Activated CD4-positive, alpha-beta T cell treated with anti-CD3 and anti-CD28 coated beads, Interleukin-2, amount 10 ng/mL, durations not matched to agents 24 days and 14 days (primary cell): ENCODE results near the gene EPHA8. TPM values are rescaled to one million over a fixed set of nuclear protein-coding genes. Genes with fewer than 3 reads are reported as not detected.

Experiments
- DNase-seq: peaks from one replicate; pipeline ENCODE4 v3.0.0; 2022
- H3K27ac Mint-ChIP-seq: one replicate; pipeline ENCODE4 v1.8.0; 2022; ENCODE audit warnings: mild to moderate bottlenecking, mixed read lengths
- H3K27me3 Mint-ChIP-seq: one replicate; pipeline ENCODE4 v1.8.0; 2022; ENCODE audit warnings: mixed read lengths
- H3K36me3 Mint-ChIP-seq: one replicate; pipeline ENCODE4 v1.8.0; 2022; ENCODE audit warnings: low read depth, mild to moderate bottlenecking, mixed read lengths
- H3K4me1 Mint-ChIP-seq: one replicate; pipeline ENCODE4 v1.8.0; 2021; ENCODE audit warnings: mixed read lengths
- H3K4me3 Mint-ChIP-seq: one replicate; pipeline ENCODE4 v1.8.0; 2022; ENCODE audit warnings: mild to moderate bottlenecking, moderate library complexity, mixed read lengths
- H3K9me3 Mint-ChIP-seq: one replicate; pipeline ENCODE4 v1.8.0; 2021; ENCODE audit warnings: mixed read lengths
- intact Hi-C: fragments of 100-400 bp; cut with micrococcal nuclease; formaldehyde crosslinking; loops from one replicate; pipeline ENCODE4 v1.15.1; 2023
- total RNA-seq: library from RNA; stranded (reverse); gene quantifications from 2 replicates; pipeline ENCODE4 v1.2.3, GENCODE V29; 2022

Gene EPHA8
- total RNA-seq, 1 donor from 2014 or later = not detected

- Mint-ChIP-seq H3K27ac (no peak overlapping the region), H3K4me1 (no peaks in the 10 kb centered on the region), H3K27me3 (peaks cover 6% of the 10 kb centered on the region), H3K4me3 (no peak overlapping the region), H3K36me3 (no peaks in the 10 kb centered on the region), H3K9me3 (no peaks in the 10 kb centered on the region)
- intact Hi-C loops = no loop called here
- no peak for DNase-seq
These were observed 72.1 kb downstream of the EPHA8 start for GRCh38 chr1:22635436-22635835.

DNA sequence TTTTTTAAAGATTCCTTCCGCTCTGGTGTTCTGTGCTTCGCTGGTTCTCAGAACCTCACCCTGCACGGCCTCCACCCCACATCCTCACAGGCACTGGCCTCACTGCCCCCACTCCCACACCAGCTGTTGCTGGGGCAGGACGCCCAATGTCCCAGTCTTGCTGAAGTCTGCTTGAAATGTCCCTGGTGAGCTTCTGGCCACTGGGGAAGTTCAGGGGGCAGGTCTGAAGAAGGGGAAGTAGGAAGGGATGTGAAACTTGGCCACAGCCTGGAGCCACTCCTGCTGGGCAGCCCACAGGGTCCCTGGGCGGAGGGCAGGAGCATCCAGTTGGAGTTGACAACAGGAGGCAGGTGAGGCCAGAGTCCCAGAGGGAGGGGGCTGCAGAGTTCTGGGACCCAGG lies 73.1 kb downstream of the EPHA8 start, which contains the start of gene C1QA:
C1QA (plus strand) TSS at position 276 of the 400 bp plus-strand sequence. CDS start 989 bp downstream, outside the sequence.
- DNase-seq = no peak
- Mint-ChIP-seq H3K36me3 (no peaks in the 10 kb centered on the region), H3K27me3 (peaks cover 6% of the 10 kb centered on the region), H3K4me3 (no peak within 1 kb of the TSS), H3K9me3 (no peaks in the 10 kb centered on the region), H3K27ac (no peak within 1 kb of the TSS), H3K4me1 (no peaks in the 10 kb centered on the region)
- intact Hi-C loops = no loop called here

GRCh38 chr1:22636927-22637326 lies 73.6 kb downstream of the EPHA8 start:
- H3K27ac Mint-ChIP-seq = no peak overlapping the region
- no peaks in the 10 kb centered on the region for H3K36me3 Mint-ChIP-seq
- H3K9me3 Mint-ChIP-seq = no peaks in the 10 kb centered on the region
- H3K4me3 Mint-ChIP-seq = no peak overlapping the region
- no peaks in the 10 kb centered on the region for H3K4me1 Mint-ChIP-seq
- H3K27me3 Mint-ChIP-seq = peaks cover 3% of the 10 kb centered on the region
- intact Hi-C loops = no loop called here
- DNase-seq = no peak

DNA sequence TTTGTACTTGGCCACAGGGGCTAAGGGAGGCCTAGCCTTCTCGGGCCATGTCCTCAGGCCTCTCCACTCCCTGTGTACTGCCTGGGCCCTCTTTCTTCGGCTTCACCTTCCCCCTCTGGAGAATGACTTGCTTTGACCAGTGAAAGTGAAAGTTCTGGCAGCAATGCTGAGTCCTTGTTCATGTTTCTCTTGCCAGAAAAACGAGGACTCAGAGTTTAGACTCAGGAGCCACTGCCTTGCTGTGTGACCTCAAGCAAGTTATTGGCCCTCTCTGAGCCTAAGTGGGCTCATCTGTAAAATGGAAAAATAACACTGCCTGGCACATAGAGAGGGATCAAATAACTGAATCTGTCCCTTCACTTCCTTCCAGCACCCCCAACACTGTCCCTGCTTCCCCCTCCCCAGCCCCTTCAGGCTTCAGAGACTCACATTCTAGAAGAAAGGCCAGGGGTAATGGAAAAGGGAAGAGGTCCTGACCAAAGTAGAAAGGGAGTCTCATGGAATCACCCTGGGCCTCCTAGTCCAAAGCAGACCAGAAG lies 74.7 kb downstream of the EPHA8 start:
- H3K9me3 Mint-ChIP-seq = no peaks in the 10 kb centered on the region

DNA sequence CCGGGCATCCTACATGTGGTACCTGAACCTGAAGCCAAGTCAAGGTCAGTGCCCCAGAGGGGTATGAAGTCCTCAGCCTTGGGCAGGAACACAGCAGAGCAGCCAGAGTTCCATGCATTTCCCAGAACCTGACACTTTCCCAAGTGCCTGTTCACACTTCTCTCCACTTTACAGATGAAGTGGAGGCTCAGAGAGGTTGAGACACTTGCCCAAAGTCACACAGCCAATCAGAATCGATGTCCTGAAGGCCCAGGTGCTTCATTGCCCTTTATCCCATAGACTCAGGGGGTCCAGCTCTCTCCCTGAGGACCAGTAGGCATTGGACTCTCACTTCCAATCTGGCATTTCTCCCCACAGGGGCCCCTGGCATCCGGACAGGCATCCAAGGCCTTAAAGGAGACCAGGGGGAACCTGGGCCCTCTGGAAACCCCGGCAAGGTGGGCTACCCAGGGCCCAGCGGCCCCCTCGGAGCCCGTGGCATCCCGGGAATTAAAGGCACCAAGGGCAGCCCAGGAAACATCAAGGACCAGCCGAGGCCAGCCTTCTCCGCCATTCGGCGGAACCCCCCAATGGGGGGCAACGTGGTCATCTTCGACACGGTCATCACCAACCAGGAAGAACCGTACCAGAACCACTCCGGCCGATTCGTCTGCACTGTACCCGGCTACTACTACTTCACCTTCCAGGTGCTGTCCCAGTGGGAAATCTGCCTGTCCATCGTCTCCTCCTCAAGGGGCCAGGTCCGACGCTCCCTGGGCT lies 75.4 kb downstream of the EPHA8 start:
- Mint-ChIP-seq H3K27ac (no peak overlapping the region), H3K9me3 (no peaks in the 10 kb centered on the region), H3K27me3 (peaks cover under 1% of the 10 kb centered on the region), H3K4me3 (no peak overlapping the region), H3K36me3 (no peaks in the 10 kb centered on the region), H3K4me1 (no peaks in the 10 kb centered on the region)
- no peak for DNase-seq
- intact Hi-C loops = no loop called here

More for the DNA sequence above, 74.7 kb downstream of the EPHA8 start:
- intact Hi-C loops = no loop called here
- Mint-ChIP-seq H3K27ac (no peak overlapping the region), H3K4me1 (no peaks in the 10 kb centered on the region), H3K36me3 (no peaks in the 10 kb centered on the region), H3K4me3 (no peak overlapping the region), H3K27me3 (peaks cover 3% of the 10 kb centered on the region)
- DNase-seq = no peak

DNA sequence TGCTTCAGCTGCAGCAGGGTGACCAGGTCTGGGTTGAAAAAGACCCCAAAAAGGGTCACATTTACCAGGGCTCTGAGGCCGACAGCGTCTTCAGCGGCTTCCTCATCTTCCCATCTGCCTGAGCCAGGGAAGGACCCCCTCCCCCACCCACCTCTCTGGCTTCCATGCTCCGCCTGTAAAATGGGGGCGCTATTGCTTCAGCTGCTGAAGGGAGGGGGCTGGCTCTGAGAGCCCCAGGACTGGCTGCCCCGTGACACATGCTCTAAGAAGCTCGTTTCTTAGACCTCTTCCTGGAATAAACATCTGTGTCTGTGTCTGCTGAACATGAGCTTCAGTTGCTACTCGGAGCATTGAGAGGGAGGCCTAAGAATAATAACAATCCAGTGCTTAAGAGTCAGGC lies 76.0 kb downstream of the EPHA8 start:
- H3K4me1 Mint-ChIP-seq = no peaks in the 10 kb centered on the region
- H3K4me3 Mint-ChIP-seq = no peak overlapping the region
- no peaks in the 10 kb centered on the region for H3K36me3 Mint-ChIP-seq
- H3K27me3 Mint-ChIP-seq = no peaks in the 10 kb centered on the region
- H3K27ac Mint-ChIP-seq = no peak overlapping the region
- intact Hi-C loops = no loop called here
- no peak for DNase-seq
- no peaks in the 10 kb centered on the region for H3K9me3 Mint-ChIP-seq

DNA sequence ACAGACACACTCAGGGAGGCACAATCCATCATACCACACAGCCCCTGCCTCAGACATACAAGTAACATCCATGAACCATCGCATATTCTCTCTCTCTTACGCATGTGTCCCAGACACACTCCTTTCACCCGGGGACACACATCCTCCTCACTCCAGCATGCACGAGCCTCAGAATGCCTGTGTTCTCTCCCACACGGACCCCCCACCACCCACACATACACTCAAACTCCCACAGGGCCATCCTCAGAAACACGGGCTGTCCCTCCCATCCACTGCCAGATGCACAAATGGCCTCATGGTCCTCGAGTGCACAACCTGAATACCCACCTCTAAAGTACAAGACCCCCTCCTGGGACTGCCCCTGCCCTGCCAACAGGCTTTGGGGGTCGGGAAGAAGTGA lies 78.0 kb downstream of the EPHA8 start:
- no peak overlapping the region for H3K27ac Mint-ChIP-seq
- intact Hi-C loops = loop anchor here (5.0 kb wide), 1 partner anchor 509 kb away; no protein-coding TSS in a partner anchor
- no peak overlapping the region for H3K4me3 Mint-ChIP-seq
- no peaks in the 10 kb centered on the region for H3K27me3 Mint-ChIP-seq
- H3K4me1 Mint-ChIP-seq = no peaks in the 10 kb centered on the region
- no peaks in the 10 kb centered on the region for H3K36me3 Mint-ChIP-seq
- no peak for DNase-seq
- no peaks in the 10 kb centered on the region for H3K9me3 Mint-ChIP-seq

- no peak overlapping the region for H3K27ac Mint-ChIP-seq
- DNase-seq = peak; percentile 90
- H3K4me3 Mint-ChIP-seq = no peak overlapping the region
- H3K9me3 Mint-ChIP-seq = no peaks in the 10 kb centered on the region
- intact Hi-C loops = loop anchor here (1.0 to 5.0 kb wide), 2 partner anchors 222 to 510 kb away; no protein-coding TSS in a partner anchor
- H3K27me3 Mint-ChIP-seq = no peaks in the 10 kb centered on the region
- no peaks in the 10 kb centered on the region for H3K36me3 Mint-ChIP-seq
- H3K4me1 Mint-ChIP-seq = no peaks in the 10 kb centered on the region
These were observed 78.8 kb downstream of the EPHA8 start for GRCh38 chr1:22641906-22642636.

DNA sequence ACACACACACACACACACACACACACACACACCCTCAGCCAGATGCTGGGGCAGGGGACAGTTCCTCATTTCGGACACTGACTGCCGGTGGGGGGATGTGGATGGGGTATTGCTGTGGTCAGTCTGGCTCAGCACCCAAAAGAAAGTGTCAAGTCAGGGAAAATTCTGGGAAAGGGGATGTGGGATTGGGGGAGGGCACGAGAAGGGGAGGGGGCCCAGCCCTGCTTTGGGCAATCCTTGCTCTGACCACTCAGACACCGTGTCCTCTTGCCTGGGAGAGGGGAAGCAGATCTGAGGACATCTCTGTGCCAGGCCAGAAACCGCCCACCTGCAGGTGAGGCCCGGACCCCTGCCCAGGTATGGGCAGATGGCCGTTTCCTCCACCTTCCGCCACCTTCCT lies 80.1 kb downstream of the EPHA8 start, which contains the start of gene C1QC:
C1QC (plus strand) TSS at position 253 of the 400 bp plus-strand sequence. CDS start 391 bp downstream, outside the sequence.
- Mint-ChIP-seq H3K4me3 (no peak within 1 kb of the TSS), H3K27me3 (no peaks in the 10 kb centered on the region), H3K9me3 (no peaks in the 10 kb centered on the region), H3K4me1 (no peaks in the 10 kb centered on the region), H3K36me3 (no peaks in the 10 kb centered on the region), H3K27ac (no peak within 1 kb of the TSS)
- no peak for DNase-seq
- intact Hi-C loops = loop anchor here (5.0 kb wide), 1 partner anchor 511 kb away; no protein-coding TSS in a partner anchor

DNA sequence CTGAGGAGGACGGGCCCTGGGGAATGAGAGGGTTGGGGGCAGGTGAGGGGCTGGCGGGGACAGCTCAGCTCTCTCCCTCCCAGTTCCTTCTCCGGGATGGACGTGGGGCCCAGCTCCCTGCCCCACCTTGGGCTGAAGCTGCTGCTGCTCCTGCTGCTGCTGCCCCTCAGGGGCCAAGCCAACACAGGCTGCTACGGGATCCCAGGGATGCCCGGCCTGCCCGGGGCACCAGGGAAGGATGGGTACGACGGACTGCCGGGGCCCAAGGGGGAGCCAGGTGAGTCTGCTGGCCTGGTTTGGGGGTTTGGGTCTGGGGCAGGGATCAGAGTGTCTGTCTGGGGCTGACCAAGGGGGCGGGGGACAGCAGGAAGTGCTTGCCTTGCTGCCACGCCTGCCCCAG lies 80.6 kb downstream of the EPHA8 start:
- DNase-seq = no peak
- H3K4me1 Mint-ChIP-seq = no peaks in the 10 kb centered on the region
- H3K36me3 Mint-ChIP-seq = no peaks in the 10 kb centered on the region
- no peaks in the 10 kb centered on the region for H3K27me3 Mint-ChIP-seq
- no peak overlapping the region for H3K27ac Mint-ChIP-seq
- no peaks in the 10 kb centered on the region for H3K9me3 Mint-ChIP-seq
- no peak overlapping the region for H3K4me3 Mint-ChIP-seq
- intact Hi-C loops = loop anchor here (5.0 kb wide), 1 partner anchor 512 kb away; no protein-coding TSS in a partner anchor

GRCh38 chr1:22645931-22646330 lies 82.6 kb downstream of the EPHA8 start:
- intact Hi-C loops = no loop called here
- H3K4me3 Mint-ChIP-seq = no peak overlapping the region
- H3K27me3 Mint-ChIP-seq = no peaks in the 10 kb centered on the region
- H3K36me3 Mint-ChIP-seq = no peaks in the 10 kb centered on the region
- no peak for DNase-seq
- no peaks in the 10 kb centered on the region for H3K4me1 Mint-ChIP-seq
- H3K9me3 Mint-ChIP-seq = no peaks in the 10 kb centered on the region
- no peak overlapping the region for H3K27ac Mint-ChIP-seq

GRCh38 chr1:22646384-22646783 lies 83.1 kb downstream of the EPHA8 start:
- Mint-ChIP-seq H3K4me3 (no peak overlapping the region), H3K9me3 (no peaks in the 10 kb centered on the region), H3K27me3 (no peaks in the 10 kb centered on the region), H3K4me1 (no peaks in the 10 kb centered on the region), H3K36me3 (no peaks in the 10 kb centered on the region), H3K27ac (no peak overlapping the region)
- intact Hi-C loops = no loop called here
- DNase-seq = no peak

DNA sequence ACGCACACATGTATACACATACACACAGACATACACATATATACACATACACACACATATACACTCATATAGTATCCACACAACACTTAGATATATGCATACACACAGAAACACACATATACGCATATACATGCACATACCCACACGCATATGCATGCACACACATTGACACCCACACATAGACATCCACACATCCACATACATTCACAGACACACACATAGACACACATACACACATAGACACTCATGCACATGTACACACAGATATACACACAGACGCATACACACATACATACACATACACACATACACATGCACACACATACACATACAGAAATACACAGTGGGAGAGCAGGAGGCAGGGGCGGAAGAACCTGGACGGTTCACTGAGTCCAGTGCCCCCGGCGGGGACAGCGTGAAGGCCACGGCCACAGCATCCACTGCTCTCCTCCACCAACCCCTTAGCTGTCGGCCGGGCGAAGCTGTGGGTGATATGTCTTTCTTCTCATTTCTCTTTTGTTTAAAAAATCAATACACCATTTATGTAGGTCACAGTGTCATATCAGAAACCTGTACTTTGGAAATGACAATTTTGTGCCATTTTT lies 86.9 kb downstream of the EPHA8 start:
- Mint-ChIP-seq H3K9me3 (no peaks in the 10 kb centered on the region), H3K27ac (no peak overlapping the region), H3K4me3 (no peak overlapping the region), H3K4me1 (no peaks in the 10 kb centered on the region), H3K36me3 (no peaks in the 10 kb centered on the region), H3K27me3 (no peaks in the 10 kb centered on the region)
- DNase-seq = no peak
- intact Hi-C loops = no loop called here
